Pancreas (tissue), 10 donors: Measurements from ENCODE around the gene LRFN2. TPM values are rescaled to one million over a fixed set of nuclear protein-coding genes. Genes with fewer than 3 reads are reported as not detected.
A peak's percentile ranks its signal among the peaks of the same experiment; 100 is the strongest.

Source experiments
- ATAC-seq, 4 donors: fragments of 200-7000 bp; cut with Tn5 transposase; one replicate each; pipeline versions ENCODE4 v1.8.0 to v1.9.1; 2020; ENCODE audit warnings: mild to moderate bottlenecking in 4 of 4, moderate library complexity in 4 of 4
- DNase-seq, 6 donors: peaks; one replicate each; pipeline ENCODE4 v3.0.0-alpha.2; 2020
- FAIRE-seq: peaks from 2 replicates; lab custom pipeline; 2012; peaks lifted over from hg19 to GRCh38; lab: Jason Lieb, UNC
- H3K27ac ChIP-seq, 4 donors: fragments of 200-600 bp; sonication (generic); 1 replicate in 3 of 4; 2 replicates in 1 of 4; pipeline versions ENCODE4 v1.5.0 to v1.8.0; 2020
- H3K27me3 ChIP-seq, 4 donors: fragments of 200-600 bp; one replicate each; pipeline ENCODE4 v1.8.0; 2021
- H3K36me3 ChIP-seq, 3 donors: fragments of 200-600 bp; sonication (generic) in 1 of 3; one replicate each; pipeline versions ENCODE4 v1.5.0 to v1.8.0; 2020 to 2021
- H3K4me1 ChIP-seq, 3 donors: fragments of 200-600 bp; one replicate each; pipeline ENCODE4 v1.8.0; 2021
- H3K4me3 ChIP-seq, 4 donors: fragments of 200-600 bp; sonication (generic) in 2 of 4; one replicate each; pipeline versions ENCODE4 v1.5.0 to v1.8.0; 2020 to 2021
- H3K9me3 ChIP-seq, 4 donors: fragments of 200-600 bp; one replicate each; pipeline ENCODE4 v1.8.0; 2021
- WGBS, 2 donors: extraction: QIAGEN DNeasy Blood & Tissue Kit; methylation state at CpG; one replicate each; pipeline ENCODE4 v1.1.7; 2013; 5-methylcytosine and 5-hydroxymethylcytosine counted together
- intact Hi-C, 3 donors: fragments of 100-400 bp; cut with DNase I; formaldehyde crosslinking; loops; one replicate each; pipeline versions ENCODE4 v1.11.1 to v1.14.2; 2022
- polyA plus RNA-seq, 2 donors: library from polyadenylated mRNA; stranded (reverse); fragments of 200-250 nt; gene quantifications; one replicate each; pipeline ENCODE4 v1.2.3, GENCODE V29; 2013
- total RNA-seq, 6 donors: library from RNA; stranded (reverse); fragmentation: NEBNext Ultra II Directional in 4 of 6; extraction: Animal tissue kit (Norgen Biotek cat#: 25700) in 4 of 6; gene quantifications; one replicate each; pipeline versions ENCODE4 v1.2.1 to v1.2.4, GENCODE V29; 2021 to 2023
- TF ChIP-seq, protein P1 (sequence below), 4 donors: fragments of 200-600 bp; sonication (generic) in 3 of 4; IDR thresholded peaks; one replicate each; pipeline versions ENCODE4 v1.5.0 to v1.8.0; 2021; ENCODE audit warnings: antibody characterized with exemption in 4 of 4
- donor health status: healthy with polysubstance abuse.
- donor health status: DM: no; HTN: no; CAD: no; lungs with moderate emphysema.
- donor health status: DM: no; HTN: no; CAD: no.
- donor health status: control.
- donor health status: control.
- donor health status: Bipolar disorder and iron deficiency.
- donor health status: DM: yes; HTN: yes; CAD: no.
- donor health status: DM: no; HTN: no; CAD: no.
- donor health status: DM: no; HTN: no; CAD: no.
- donor health status: DM: yes; HTN: yes; CAD: no.

LRFN2 gene
- total and polyA plus RNA-seq, 8 donors, result 0.22 to 1.5 (median 0.54) TPM

DNA sequence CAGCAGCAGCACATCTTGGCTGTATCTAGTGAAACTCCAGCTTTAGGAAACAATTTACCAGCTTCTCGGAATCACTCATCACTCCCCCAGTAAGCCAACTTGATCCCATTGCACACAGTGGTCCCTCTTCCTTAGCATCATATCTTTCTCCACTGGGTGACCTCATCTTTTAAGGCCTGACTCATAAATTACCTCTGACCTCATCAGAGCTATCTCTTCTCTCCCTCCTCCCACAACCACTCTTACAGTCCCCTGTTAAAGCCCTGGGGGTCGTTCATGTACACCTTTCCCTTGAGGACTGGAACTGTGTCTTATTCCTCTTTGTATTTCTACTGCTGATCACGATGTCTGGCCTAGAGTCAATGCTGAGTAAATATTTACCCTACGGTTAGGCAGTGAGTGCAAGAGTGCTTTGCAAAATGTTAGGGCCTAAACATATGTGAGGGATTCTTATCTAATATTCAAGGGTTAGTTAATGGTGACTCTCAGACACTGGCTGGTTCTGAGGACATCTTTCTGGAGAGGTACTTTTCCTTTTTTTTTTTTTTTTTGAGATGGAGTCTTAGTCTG lies 187.2 kb downstream of the LRFN2 start:
- WGBS, 2 donors, result 28 to 32% methylated on average over 4 of the region's 4 CpGs
- no peak overlapping the region for H3K27ac ChIP-seq

GRCh38 chr6:40398810-40399477 lies 188.2 kb downstream of the LRFN2 start:
- no peak for DNase-seq
- Histone ChIP-seq H3K4me3 (no peak overlapping the region), H3K27me3 (no peaks in the 10 kb centered on the region), H3K4me1 (peaks cover 5 to 11% (median 7%) of the 10 kb centered on the region in 3 donors), H3K27ac (no peak overlapping the region), H3K9me3 (no peaks in the 10 kb centered on the region), H3K36me3 (no peaks in the 10 kb centered on the region)
- intact Hi-C loops, result no loop called here
- TF ChIP-seq, protein P1, sequence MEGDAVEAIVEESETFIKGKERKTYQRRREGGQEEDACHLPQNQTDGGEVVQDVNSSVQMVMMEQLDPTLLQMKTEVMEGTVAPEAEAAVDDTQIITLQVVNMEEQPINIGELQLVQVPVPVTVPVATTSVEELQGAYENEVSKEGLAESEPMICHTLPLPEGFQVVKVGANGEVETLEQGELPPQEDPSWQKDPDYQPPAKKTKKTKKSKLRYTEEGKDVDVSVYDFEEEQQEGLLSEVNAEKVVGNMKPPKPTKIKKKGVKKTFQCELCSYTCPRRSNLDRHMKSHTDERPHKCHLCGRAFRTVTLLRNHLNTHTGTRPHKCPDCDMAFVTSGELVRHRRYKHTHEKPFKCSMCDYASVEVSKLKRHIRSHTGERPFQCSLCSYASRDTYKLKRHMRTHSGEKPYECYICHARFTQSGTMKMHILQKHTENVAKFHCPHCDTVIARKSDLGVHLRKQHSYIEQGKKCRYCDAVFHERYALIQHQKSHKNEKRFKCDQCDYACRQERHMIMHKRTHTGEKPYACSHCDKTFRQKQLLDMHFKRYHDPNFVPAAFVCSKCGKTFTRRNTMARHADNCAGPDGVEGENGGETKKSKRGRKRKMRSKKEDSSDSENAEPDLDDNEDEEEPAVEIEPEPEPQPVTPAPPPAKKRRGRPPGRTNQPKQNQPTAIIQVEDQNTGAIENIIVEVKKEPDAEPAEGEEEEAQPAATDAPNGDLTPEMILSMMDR (IDR thresholded peaks at IDR 0.05), result no peak
- ATAC-seq, result no peak
- no peak for FAIRE-seq
- WGBS, 2 donors, result 92 to 95% methylated on average over 6 of the region's 6 CpGs

More for the DNA sequence above, 187.2 kb downstream of the LRFN2 start:
- intact Hi-C loops, result no loop called here
- no peaks in the 10 kb centered on the region for H3K27me3 ChIP-seq
- TF ChIP-seq, protein P1 (IDR thresholded peaks at IDR 0.05), result no peak
- H3K9me3 ChIP-seq, result no peaks in the 10 kb centered on the region
- H3K36me3 ChIP-seq, result no peaks in the 10 kb centered on the region
- DNase-seq (peak in 1 of 6 donors; percentile 19), FAIRE-seq (no peak), ATAC-seq (peak; percentile 19 to 81 (median 66))
- H3K4me3 ChIP-seq, result no peak overlapping the region
- peaks cover 5 to 11% (median 7%) of the 10 kb centered on the region in 3 donors for H3K4me1 ChIP-seq

GRCh38 chr6:40398034-40398691 lies 189.0 kb downstream of the LRFN2 start:
- H3K27me3 ChIP-seq, result no peaks in the 10 kb centered on the region
- no peaks in the 10 kb centered on the region for H3K9me3 ChIP-seq
- DNase-seq, result no peak
- intact Hi-C loops, result no loop called here
- FAIRE-seq, result no peak
- no peaks in the 10 kb centered on the region for H3K36me3 ChIP-seq
- H3K4me1 ChIP-seq, result peaks cover 5 to 11% (median 7%) of the 10 kb centered on the region in 3 donors
- H3K27ac ChIP-seq, result no peak overlapping the region
- 86 to 89% methylated on average over 11 of the region's 11 CpGs for WGBS, 2 donors
- TF ChIP-seq, protein P1 (IDR thresholded peaks at IDR 0.05), result no peak
- H3K4me3 ChIP-seq, result no peak overlapping the region
- ATAC-seq, result no peak

GRCh38 chr6:40397287-40398033 lies 189.7 kb downstream of the LRFN2 start:
- Histone ChIP-seq H3K36me3 (no peaks in the 10 kb centered on the region), H3K4me3 (no peak overlapping the region), H3K27me3 (no peaks in the 10 kb centered on the region), H3K4me1 (peaks cover 5 to 11% (median 7%) of the 10 kb centered on the region in 3 donors), H3K9me3 (no peaks in the 10 kb centered on the region), H3K27ac (no peak overlapping the region)
- FAIRE-seq, result no peak
- DNase-seq, result no peak
- TF ChIP-seq, protein P1 (IDR thresholded peaks at IDR 0.05), result no peak
- no peak for ATAC-seq
- intact Hi-C loops, result no loop called here
- WGBS, 2 donors, result 93 to 96% methylated on average over 6 of the region's 6 CpGs
